GM12891 (cell line): Measurements from ENCODE around the gene ATP1A4.

Source experiments
- POLR2A ChIP-seq: IDR thresholded peaks from 2 replicates; pipeline ENCODE4 v1.6.1; 2011; ENCODE audit warnings: low read depth, low read length, control low read depth
- TAF1 ChIP-seq: IDR thresholded peaks from 2 replicates; pipeline ENCODE4 v1.6.1; 2011; ENCODE audit warnings: low read depth, low read length, control low read depth

DNA sequence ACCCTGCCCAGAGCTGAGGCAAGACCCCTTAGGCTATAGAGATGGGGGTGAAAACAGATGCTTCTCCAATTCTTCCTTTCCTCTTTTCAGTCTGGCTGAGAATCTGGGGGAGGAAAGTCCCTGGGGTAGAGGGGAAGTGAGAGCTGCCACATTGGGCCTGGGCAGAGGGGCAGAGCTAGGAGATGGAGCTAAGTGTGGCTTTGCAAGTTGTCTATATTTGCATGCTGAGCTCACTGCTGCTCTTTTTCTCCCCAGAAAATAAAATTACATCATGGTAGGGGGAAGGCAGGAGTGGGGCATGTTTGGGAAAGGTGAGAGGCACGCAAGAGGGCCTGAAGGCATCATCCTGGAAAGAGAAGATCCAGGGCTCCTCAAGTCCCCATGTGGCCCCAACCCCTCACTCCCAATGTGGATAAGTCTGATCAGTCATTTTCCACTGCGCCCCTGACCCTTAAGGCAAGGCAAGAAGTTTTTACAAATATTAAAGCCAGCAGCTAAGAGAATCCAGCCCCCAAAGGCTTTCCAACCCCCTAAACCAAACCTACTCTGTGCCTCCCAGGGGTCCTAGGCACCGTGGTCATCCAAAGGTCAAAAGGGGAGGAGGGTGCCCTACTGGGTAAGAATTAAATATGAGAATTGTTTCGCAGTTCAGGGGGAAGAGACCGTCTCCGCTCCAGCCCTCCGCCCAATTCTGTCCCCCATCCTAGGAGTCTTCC is 53.3 kb downstream of the ATP1A4 start:
- TF ChIP-seq TAF1: no peak
- TF ChIP-seq POLR2A: no peak; the same call in 1 of the 2 replicates
